Activated naive CD4-positive, alpha-beta T cell treated with anti-CD3 and anti-CD28 coated beads, Interleukin-2, amount 10 ng/mL, durations not matched to agents 7 days and 5 days (primary cell): Measurements from ENCODE around the gene EVA1A.
"Not testable (repeated sequence)": the region's sequence is repeated elsewhere in the genome, so short reads cannot be mapped to it uniquely, and the experiment has no call there.

Experiments
- CTCF ChIA-PET: fragments of 350-600 bp; sonication (Branson Sonifier 250); formaldehyde crosslinking; loops from one replicate; lab custom pipeline; 2021; ENCODE audit warnings: antibody characterized with exemption; lab: Charles Lee
- DNase-seq: peaks from one replicate; pipeline ENCODE4 v3.0.0-alpha.2; 2020
- H3K27ac Mint-ChIP-seq: one replicate; pipeline ENCODE4 v1.8.0; 2021; ENCODE audit warnings: mild to moderate bottlenecking, moderate library complexity, mixed read lengths
- H3K27me3 Mint-ChIP-seq: one replicate; pipeline ENCODE4 v1.8.0; 2021; ENCODE audit warnings: mild to moderate bottlenecking, mixed read lengths
- H3K36me3 Mint-ChIP-seq: one replicate; pipeline ENCODE4 v1.8.0; 2021; ENCODE audit warnings: mixed read lengths
- H3K4me1 Mint-ChIP-seq: one replicate; pipeline ENCODE4 v1.8.0; 2021; ENCODE audit warnings: mixed read lengths
- H3K4me3 Mint-ChIP-seq: one replicate; pipeline ENCODE4 v1.8.0; 2021; ENCODE audit warnings: mild to moderate bottlenecking, moderate library complexity, mixed read lengths
- H3K9me3 Mint-ChIP-seq: one replicate; pipeline ENCODE4 v1.8.0; 2021; ENCODE audit warnings: mixed read lengths

Gene EVA1A

DNA sequence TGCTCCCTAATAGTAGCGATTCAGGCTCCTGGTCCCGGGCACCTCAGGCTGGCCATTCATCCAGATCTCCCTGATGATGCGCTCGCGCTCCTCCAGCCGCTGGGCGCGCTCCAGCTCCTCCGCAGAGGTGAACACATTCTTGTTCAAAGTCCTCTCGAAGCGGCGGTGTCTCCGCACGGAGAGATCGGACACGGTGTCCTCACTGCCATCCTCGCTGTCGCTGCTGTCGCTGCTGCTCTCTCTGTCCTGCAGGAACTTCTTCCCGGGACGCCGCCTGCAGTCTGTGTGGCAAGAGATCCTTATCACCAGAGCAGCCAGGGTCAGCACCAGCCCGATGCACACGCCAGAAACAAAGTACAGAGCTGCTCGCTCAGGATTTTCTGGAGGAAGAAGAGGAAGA is 67.5 kb downstream of the EVA1A start:
- CTCF ChIA-PET: no interaction called here
- no peak for DNase-seq
- no peaks in the 10 kb centered on the region for H3K36me3 Mint-ChIP-seq
- H3K9me3 Mint-ChIP-seq: no peaks in the 10 kb centered on the region
- H3K4me1 Mint-ChIP-seq: no peaks in the 10 kb centered on the region
- H3K27ac Mint-ChIP-seq: no peak overlapping the region
- peaks cover 5% of the 10 kb centered on the region for H3K27me3 Mint-ChIP-seq
- no peak overlapping the region for H3K4me3 Mint-ChIP-seq

DNA sequence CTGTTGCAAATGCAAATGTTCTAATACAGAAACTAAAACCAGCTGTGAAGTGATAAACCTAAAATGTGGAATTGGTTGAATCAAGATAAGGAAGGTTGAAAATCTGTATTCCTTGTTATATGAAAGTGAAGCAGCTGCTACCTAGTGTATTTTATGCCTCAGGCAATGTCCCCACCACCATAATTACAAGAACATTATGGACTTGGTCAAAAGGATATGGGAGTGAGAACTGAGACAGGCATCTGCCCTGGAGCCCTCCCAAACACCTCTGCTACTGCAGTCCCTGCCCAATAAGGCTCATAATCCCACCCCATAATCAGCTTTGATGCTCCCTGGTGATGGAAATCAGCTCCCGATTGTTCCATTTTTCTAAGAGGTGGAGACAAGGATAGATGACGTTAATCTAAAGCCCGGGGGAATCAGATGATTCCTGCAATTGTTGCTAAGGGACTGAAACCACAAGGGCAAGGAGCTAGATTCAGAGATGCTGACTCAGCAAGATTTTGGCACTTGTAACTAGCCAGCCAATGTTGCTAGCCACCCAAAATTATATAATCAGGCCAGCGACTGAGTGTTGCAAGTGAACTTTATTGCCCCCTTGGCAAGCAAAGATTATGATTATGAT is 69.5 kb downstream of the EVA1A start:
- CTCF ChIA-PET: interaction anchor here (0.8 kb wide), 1 partner anchor 10 kb away, joined by 3 read pairs; no protein-coding TSS in a partner anchor
- Mint-ChIP-seq H3K36me3 (no peaks in the 10 kb centered on the region), H3K27me3 (peaks cover 5% of the 10 kb centered on the region), H3K4me3 (no peak overlapping the region), H3K4me1 (no peaks in the 10 kb centered on the region), H3K27ac (no peak overlapping the region), H3K9me3 (no peaks in the 10 kb centered on the region)
- DNase-seq: no peak

DNA sequence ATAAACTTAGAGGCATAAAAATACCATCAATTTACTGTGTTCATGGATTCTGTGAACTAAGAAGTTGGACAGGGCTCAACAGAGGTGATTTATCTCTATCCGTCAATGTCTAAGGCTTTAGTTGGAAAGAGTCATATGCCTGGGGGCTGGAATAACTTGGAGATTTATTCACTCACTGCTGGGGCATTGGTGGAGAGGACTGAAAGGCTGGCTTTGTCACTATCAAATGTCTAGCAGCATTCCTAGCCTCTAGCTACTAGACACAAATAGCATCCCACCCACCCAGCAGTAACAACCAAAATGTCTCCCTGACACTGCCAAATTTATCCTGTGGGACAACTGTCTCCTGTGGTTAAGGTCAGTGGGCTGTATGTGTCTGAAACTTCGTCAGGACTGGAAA is 71.0 kb downstream of the EVA1A start:
- Mint-ChIP-seq H3K36me3 (no peaks in the 10 kb centered on the region), H3K9me3 (no peaks in the 10 kb centered on the region), H3K27me3 (peaks cover 5% of the 10 kb centered on the region), H3K4me1 (no peaks in the 10 kb centered on the region), H3K4me3 (no peak overlapping the region), H3K27ac (no peak overlapping the region)
- CTCF ChIA-PET: no interaction called here
- no peak for DNase-seq

DNA sequence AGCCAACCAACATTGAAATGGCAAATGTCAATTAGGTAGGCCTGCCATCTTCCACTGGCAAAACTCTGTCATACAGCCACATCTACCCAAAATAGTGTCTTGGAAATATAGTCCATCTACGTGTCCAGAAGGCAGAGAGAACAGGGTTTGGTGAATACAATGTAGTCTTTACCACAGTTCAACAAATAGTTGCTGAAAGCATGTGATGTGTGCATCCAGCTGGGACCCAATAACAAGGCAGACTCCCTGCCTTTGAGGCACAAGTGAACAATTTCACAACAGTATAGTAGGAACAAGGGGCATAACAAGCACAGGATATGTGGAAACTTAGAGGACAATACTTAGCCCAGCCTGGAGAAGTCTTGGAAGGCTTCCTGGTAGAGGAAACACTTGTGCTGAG is 72.6 kb downstream of the EVA1A start:
- no peaks in the 10 kb centered on the region for H3K4me1 Mint-ChIP-seq
- CTCF ChIA-PET: no interaction called here
- no peak overlapping the region for H3K27ac Mint-ChIP-seq
- H3K9me3 Mint-ChIP-seq: no peaks in the 10 kb centered on the region
- DNase-seq: no peak
- H3K27me3 Mint-ChIP-seq: peaks cover 2% of the 10 kb centered on the region
- H3K4me3 Mint-ChIP-seq: no peak overlapping the region
- H3K36me3 Mint-ChIP-seq: no peaks in the 10 kb centered on the region

DNA sequence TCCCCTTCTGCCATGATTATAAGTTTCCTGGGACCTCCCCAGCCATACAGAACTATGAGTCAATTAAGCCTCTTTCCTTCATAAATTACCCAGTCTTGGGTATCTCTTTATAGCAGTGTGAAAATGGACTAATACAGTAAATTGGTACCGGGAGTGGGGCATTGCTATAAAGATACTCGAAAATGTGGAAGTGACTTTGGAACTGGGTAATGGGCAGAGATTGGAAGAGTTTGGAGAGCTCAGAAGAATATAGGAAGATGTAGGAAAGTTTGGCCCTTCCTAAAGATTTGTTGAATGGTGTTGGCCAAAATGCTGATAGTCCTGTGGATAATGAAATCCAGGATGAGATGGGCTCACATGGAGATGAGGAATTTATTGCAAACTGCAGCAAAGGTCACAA is 74.0 kb downstream of the EVA1A start:
- H3K4me1 Mint-ChIP-seq, H3K9me3 Mint-ChIP-seq, H3K27me3 Mint-ChIP-seq, CTCF ChIA-PET, DNase-seq, H3K4me3 Mint-ChIP-seq, H3K27ac Mint-ChIP-seq, H3K36me3 Mint-ChIP-seq: not testable (repeated sequence)

DNA sequence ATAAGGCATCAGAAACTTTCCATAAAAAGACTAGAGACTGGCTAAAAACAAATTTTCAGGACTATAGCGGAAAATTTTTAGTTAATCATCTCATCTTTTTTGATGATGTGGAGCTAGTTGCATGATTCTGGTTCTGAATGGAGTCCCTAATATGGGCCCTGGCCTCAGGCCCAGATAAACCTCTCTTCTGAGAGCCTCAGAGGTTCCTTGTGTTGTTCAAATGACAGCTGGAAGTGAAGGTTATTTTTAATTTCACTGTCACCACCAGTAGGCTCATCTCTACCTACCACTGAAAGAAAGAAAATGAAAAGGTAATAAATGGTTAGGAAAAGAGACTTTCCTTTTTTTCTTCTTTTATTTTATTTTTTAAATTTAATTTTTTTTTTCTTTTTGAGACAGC is 75.9 kb downstream of the EVA1A start:
- Mint-ChIP-seq H3K27ac (no peak overlapping the region), H3K4me3 (no peak overlapping the region), H3K27me3 (peaks cover 4% of the 10 kb centered on the region), H3K36me3 (no peaks in the 10 kb centered on the region), H3K9me3 (no peaks in the 10 kb centered on the region), H3K4me1 (no peaks in the 10 kb centered on the region)
- CTCF ChIA-PET: no interaction called here
- no peak for DNase-seq

DNA sequence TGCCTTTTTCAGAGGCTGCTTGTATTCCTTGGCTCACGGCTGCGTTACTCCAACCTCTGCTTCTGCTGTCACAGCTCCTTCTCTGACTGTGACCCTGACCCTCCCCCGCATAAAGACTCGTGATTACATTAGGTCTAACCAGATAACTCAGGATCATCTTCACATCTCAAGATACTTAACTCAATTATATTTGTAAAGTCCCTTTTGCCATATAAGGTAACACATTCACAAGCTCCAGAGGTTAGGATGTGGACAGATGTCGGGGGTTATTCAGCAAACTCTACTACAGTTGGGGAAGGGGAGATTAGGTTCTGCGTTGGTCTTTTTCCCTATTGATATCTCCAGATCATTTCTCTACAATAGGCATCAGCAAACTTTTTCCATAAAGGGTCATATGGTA is 76.9 kb downstream of the EVA1A start:
- DNase-seq: no peak
- Mint-ChIP-seq H3K9me3 (no peaks in the 10 kb centered on the region), H3K27me3 (peaks cover 4% of the 10 kb centered on the region), H3K4me1 (no peaks in the 10 kb centered on the region), H3K36me3 (no peaks in the 10 kb centered on the region), H3K27ac (no peak overlapping the region), H3K4me3 (no peak overlapping the region)
- CTCF ChIA-PET: no interaction called here

DNA sequence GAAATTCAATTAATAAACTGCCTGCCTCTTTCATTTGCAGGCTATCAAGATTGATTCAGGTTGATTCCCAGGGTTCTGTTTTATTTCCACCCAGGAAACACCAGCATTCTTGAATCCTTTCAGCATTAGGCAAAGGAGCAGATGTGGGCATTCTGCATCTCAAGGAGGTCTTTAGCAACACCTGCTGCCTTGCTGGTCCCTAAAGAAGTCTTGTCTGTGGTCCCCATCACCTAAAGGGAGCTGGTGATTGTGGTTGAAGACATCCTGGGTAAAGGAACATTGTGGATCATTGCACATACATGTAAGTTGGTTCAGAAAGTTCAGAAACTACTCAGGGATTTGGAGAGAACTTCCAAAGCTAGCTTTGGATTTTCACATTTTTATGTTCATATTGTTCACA is 78.3 kb downstream of the EVA1A start:
- H3K27me3 Mint-ChIP-seq: peaks cover 4% of the 10 kb centered on the region
- H3K4me3 Mint-ChIP-seq: no peak overlapping the region
- H3K9me3 Mint-ChIP-seq: no peaks in the 10 kb centered on the region
- H3K4me1 Mint-ChIP-seq: no peaks in the 10 kb centered on the region
- no peaks in the 10 kb centered on the region for H3K36me3 Mint-ChIP-seq
- no peak for DNase-seq
- H3K27ac Mint-ChIP-seq: no peak overlapping the region
- CTCF ChIA-PET: no interaction called here

DNA sequence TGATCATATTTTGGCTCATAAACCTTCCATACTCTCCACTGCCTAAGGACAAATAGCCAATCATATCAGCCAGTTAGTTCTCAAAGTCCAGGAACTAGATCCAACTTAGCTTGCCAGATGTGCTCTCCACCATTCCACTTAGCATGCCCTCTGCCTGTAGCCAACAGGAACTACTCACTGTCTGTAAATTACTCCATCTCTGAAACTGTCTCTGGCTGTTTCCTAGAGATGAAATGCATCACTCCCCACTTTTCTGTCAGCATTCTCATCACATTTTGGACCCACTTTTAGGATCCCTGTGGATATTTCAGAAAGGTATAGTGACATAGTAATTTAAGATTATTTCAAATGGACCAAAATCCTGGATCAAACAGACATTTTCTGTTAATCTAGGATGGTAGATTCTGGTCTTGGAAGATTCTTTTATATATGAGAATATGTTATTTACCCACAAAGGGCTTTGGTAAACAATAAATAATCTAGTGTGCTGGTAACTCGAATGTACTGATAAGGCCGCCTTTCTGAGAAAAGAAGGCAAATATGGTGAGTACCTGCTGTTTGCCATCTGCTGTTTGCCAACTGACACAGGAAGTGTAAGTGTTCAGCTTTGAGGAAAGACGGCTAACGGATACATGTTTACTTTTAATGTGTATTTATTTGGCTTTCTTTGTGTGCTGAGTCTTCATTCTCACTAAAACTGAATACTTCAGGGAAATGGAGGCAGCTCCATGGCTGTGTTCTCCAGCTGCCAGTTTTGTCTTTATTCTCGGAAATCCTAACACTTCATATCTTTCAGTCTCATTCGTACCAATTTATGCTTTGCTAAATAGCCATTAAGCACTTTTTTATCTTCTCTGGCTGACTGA is 79.5 kb downstream of the EVA1A start:
- DNase-seq: no peak
- H3K9me3 Mint-ChIP-seq: no peaks in the 10 kb centered on the region
- H3K4me3 Mint-ChIP-seq: no peak overlapping the region
- H3K27me3 Mint-ChIP-seq: peaks cover 7% of the 10 kb centered on the region
- CTCF ChIA-PET: interaction anchor here (1.0 kb wide), 1 partner anchor 10 kb away, joined by 3 read pairs; no protein-coding TSS in a partner anchor
- H3K27ac Mint-ChIP-seq: no peak overlapping the region
- no peaks in the 10 kb centered on the region for H3K4me1 Mint-ChIP-seq
- H3K36me3 Mint-ChIP-seq: no peaks in the 10 kb centered on the region

DNA sequence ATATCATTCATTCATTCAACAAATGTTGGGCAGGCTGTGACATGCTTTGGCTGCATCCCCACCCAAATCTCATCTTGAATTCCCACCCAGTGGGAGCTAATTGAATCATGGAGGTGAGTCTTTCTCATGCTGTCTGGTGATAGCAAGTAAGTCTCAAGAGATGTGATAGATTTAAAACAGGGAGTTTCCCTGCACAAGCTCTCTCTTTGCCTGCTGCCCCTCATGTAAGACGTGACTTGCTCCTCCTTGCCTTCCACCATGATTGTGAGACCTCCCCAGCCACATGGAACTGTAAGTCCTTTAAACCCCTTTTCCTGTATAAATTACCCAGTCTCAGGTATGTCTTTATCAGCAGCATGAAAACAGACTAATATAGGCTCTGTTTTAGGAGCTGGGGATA is 83.0 kb downstream of the EVA1A start:
- H3K4me3 Mint-ChIP-seq, H3K4me1 Mint-ChIP-seq, H3K36me3 Mint-ChIP-seq, DNase-seq, CTCF ChIA-PET, H3K9me3 Mint-ChIP-seq, H3K27me3 Mint-ChIP-seq, H3K27ac Mint-ChIP-seq: not testable (repeated sequence)

DNA sequence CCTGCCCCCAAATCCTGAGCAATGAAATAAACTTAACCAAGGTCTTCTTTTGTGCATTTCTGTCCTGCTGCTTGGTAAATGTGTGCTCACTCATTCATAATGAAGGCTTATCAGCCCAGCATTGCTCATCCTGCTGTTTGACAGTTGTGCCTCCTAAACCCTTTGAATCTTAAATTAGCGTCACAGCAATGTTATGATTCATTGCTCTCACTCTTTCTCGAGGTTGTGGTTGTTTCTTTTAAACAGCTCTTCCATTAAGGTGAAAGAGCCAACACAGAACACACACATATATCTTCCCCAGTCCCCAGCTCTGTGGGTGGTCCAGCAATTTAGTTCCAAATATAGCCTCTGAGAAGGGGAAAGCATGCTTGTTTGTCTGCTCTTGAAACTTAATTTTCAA is 84.0 kb downstream of the EVA1A start:
- CTCF ChIA-PET: no interaction called here
- H3K4me3 Mint-ChIP-seq: no peak overlapping the region
- H3K27ac Mint-ChIP-seq: no peak overlapping the region
- H3K27me3 Mint-ChIP-seq: peaks cover 7% of the 10 kb centered on the region
- H3K36me3 Mint-ChIP-seq: no peaks in the 10 kb centered on the region
- H3K9me3 Mint-ChIP-seq: no peaks in the 10 kb centered on the region
- no peak for DNase-seq
- H3K4me1 Mint-ChIP-seq: no peaks in the 10 kb centered on the region

DNA sequence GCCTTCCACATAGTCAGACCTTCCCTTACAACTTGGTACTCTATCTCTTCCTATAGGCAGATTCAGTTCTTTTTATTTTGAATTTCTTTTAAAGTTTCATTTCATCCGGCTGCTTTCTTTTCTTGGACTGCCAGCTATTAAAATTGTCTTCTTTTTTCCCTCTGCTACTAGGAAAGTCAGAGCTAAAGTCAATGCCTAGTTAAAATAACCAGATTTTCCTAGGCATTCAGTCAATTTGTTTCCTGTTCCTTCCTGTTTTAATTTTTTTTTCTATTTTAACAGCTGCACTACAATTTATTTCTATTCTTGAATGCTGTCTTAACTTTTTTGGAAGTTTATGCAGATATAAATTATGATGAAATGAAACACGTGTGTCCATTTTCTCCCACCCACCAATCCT is 84.8 kb downstream of the EVA1A start:
- Mint-ChIP-seq H3K27me3 (peaks cover 6% of the 10 kb centered on the region), H3K27ac (no peak overlapping the region), H3K4me3 (no peak overlapping the region), H3K9me3 (no peaks in the 10 kb centered on the region), H3K4me1 (no peaks in the 10 kb centered on the region), H3K36me3 (no peaks in the 10 kb centered on the region)
- no peak for DNase-seq
- CTCF ChIA-PET: no interaction called here

DNA sequence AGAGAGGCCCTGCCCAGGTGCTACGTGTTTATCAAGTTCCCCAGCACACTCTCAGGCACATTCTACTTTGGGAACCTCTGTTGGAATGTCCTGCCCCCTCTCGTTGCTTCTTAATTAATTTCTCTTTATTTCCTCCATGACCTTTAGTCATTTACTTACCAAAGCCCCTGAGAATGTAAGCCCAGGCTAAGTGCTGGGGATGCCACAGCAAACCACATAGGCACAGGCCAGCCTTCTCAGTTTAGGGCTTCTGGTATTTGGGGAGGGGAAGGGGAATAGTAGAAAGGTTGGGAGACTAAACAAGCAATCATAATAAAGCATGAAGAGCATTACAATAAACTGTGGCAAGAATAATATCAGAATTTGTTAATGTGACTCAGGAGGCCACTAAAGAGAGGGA is 85.7 kb downstream of the EVA1A start:
- Mint-ChIP-seq H3K4me3 (no peak overlapping the region), H3K9me3 (no peaks in the 10 kb centered on the region), H3K36me3 (no peaks in the 10 kb centered on the region), H3K27me3 (peaks cover 4% of the 10 kb centered on the region), H3K4me1 (no peaks in the 10 kb centered on the region), H3K27ac (no peak overlapping the region)
- CTCF ChIA-PET: no interaction called here
- DNase-seq: no peak

DNA sequence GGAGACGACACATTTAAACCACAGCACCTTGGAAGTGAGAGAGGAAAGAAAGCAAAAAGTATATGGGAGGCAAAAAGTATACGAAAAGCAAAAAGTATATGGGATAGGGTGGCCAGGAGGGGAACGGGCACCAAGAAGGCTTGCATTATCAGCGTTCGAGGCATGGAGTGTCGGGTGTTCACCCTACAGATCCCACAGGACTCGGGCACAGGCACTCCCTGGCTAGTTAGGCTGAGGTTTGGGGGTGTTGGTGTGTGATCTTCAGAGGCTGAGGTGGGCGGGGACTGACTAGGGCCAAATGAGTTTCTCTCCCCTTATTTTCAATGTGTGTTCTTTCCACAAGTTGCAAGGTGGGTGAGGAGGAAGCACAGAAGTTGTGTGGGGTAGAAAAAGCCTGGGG is 86.6 kb downstream of the EVA1A start:
- Mint-ChIP-seq H3K27me3 (peaks cover 4% of the 10 kb centered on the region), H3K36me3 (no peaks in the 10 kb centered on the region), H3K4me1 (no peaks in the 10 kb centered on the region), H3K9me3 (no peaks in the 10 kb centered on the region), H3K27ac (no peak overlapping the region), H3K4me3 (no peak overlapping the region)
- CTCF ChIA-PET: no interaction called here
- no peak for DNase-seq

DNA sequence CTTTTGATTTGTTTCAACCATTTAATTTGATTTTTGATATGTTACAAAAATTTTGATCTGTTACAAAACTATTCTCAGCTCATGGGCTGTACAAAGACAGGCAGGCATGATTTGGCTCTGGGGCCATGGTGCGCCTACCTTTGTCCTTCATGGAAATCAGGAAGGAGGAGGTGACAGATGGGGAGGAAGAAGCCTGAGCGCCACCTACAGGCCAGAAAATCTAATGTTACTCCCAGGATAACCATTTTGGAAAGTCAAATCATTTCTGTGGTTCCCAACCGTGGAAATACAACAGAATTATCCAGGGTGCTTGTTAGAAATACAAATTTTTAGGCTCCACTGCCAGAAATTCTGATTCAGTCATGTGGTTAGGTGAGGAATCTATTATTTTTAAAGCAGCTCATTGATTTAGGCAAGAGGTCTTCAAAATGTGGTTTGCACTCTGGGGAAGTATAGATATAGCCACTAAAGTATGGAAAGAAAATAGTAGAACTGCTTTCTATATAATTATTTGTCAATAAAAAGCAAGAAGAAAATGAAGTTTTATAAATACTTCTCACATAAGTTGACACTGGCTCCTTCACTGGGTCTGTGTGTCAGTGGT is 93.9 kb downstream of the EVA1A start:
- no peaks in the 10 kb centered on the region for H3K9me3 Mint-ChIP-seq
- no peak overlapping the region for H3K27ac Mint-ChIP-seq
- no peak overlapping the region for H3K4me3 Mint-ChIP-seq
- peak; percentile 22 for DNase-seq
- CTCF ChIA-PET: interaction anchor here (1.0 to 6.5 kb wide), 4 partner anchors 12 to 161 kb away, joined by 3 to 52 read pairs (median 4); no protein-coding TSS in a partner anchor
- H3K27me3 Mint-ChIP-seq: peaks cover 4% of the 10 kb centered on the region
- no peaks in the 10 kb centered on the region for H3K4me1 Mint-ChIP-seq
- H3K36me3 Mint-ChIP-seq: no peaks in the 10 kb centered on the region
